HG02840 (cell line): ENCODE data around the gene FXYD5.

Source experiments
- ATAC-seq: cut with Tn5 transposase; IDR thresholded peaks from one replicate; pipeline ENCODE4 v1.9.1; 2021; ENCODE audit warnings: mild to moderate bottlenecking, moderate library complexity, moderate number of reproducible peaks; ENCODE audit not compliant: unreplicated experiment, low FRiP score

The FXYD5 gene, protein sequence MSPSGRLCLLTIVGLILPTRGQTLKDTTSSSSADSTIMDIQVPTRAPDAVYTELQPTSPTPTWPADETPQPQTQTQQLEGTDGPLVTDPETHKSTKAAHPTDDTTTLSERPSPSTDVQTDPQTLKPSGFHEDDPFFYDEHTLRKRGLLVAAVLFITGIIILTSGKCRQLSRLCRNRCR

GRCh38 chr19:35154525-35155406 is at the start of gene FXYD5:
Gene FXYD5, plus strand, starts transcription at chr19:35154735. Its CDS starts 816 bp downstream, at chr19:35155551.
- no peak for ATAC-seq

DNA sequence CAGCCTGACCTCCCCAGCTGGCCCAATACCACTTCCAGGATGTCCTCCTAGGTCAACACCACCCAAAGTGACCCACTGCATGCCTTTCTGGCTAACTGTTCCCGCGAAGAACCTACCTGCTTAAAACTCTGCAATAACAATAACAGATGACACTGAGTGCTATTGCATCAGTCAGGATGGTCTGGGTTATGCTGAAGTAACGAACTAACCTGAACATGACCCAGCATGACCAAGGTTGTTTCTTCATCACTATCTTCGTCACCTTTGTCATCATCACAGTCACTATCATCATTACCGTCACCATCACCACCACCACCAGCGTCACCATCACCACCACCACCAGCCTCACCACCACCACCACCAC is 49.5 kb upstream of the FXYD5 start:
- ATAC-seq = no peak

DNA sequence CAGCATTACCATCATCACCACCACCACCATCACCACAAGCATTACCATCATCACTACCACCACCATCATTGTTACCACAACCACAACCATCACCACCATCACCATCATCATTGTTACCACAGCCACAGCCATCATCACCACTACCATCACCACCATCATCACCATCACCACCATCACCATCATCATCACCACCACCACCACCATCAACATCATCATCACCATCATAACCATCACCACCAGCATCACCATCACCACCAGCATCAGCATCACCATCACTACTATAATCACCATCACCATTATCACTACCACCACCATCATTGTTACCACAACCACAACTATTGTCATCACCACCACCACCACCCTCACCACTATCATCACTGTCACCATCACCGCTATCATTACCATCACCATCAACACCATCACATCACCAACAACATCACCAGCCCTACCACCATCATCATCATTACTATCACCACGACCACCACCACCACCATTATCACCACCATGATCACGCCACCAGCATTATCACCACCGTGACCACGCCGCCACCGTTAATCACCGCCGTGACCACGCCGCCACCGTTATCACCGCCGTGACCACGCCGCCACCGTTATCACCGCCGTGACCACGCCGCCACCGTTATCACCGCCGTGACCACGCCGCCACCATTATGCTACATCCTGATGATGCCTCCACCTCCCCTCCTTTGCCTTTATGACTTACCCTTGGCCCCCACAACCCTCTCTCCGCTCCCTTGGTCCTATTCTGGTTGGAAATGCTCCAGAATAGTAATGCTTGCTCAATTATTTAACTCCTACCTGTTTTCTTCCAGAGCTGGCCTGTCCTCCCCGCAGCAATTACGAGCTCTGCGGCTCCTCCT is 48.9 kb upstream of the FXYD5 start:
- no peak for ATAC-seq

DNA sequence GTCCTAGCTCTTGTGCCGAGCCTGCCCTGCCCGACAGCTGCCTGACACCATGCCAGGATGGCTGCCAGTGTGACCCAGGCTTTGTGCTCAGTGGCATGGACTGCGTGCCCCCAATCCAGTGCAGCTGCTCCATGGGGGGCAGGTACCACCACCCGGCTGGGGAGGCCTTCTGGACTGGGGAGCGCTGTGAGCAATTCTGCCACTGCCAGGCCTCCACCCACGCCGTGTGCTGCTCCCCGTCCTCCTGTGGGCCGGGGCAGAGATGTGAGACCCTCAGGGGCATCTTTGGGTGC is 48.3 kb upstream of the FXYD5 start:
- ATAC-seq = no peak

- no peak for ATAC-seq
Measured at GRCh38 chr19:35106898-35107541, 47.5 kb upstream of the FXYD5 start.

- no peak for ATAC-seq
Measured at GRCh38 chr19:35107545-35107944, 47.0 kb upstream of the FXYD5 start.

DNA sequence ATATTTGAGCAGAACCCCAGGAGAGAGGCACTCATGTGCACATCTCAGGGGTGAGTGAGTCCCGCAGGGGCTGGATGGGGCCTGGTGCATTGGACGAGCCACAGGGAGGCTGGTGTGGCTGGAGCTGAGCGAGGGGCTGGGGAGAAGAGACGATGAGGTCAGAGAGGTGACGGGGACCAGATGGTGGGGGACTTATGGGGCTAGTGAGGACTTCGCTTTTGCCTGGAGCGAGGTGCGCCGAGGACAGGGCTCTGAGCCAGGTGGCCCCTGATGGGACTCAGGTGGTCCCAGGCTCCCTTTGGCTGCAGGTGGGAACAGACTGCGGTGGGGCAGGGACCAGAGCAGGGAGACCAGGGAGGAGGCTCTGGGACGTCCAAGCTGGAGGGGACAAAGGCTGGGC is 45.8 kb upstream of the FXYD5 start:
- no peak for ATAC-seq

DNA sequence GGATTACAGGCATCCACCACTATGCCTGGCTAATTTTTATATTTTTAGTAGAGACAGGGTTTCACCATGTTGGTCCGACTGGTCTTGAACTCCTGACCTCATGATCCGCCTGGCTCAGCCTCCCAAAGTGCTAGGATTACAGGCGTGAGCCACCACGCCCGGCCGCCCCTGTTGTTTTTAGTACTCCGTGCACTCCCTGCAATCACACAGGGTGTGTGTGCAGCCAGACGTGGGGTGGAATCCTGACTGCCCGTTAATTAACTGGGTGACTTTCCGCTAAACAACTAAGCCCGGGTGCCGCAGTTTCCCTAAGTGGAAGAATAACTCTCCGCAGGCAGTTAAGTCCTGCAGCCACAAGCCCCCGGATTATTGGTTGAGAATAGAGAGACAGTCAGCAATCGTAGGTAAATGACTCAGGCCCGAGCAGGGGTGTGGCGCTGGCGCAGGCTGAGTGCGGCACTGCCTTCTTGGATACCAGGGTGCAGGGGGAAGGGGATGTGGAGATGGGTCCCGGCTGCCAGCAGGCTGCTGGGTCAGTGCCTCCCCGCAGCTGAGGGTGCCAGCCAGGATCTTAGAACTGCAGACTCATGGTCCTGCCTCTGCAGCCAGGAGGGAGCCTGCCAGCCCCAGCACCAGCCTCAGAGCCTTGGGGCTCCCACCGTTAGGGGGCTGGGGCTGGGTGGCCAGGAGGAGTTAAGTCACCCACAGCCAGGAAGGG is 45.0 kb upstream of the FXYD5 start:
- no peak for ATAC-seq

- no peak for ATAC-seq
Measured at GRCh38 chr19:35110974-35111373, 43.6 kb upstream of the FXYD5 start.

- no peak for ATAC-seq
Measured at GRCh38 chr19:35112995-35113688, 41.4 kb upstream of the FXYD5 start.

DNA sequence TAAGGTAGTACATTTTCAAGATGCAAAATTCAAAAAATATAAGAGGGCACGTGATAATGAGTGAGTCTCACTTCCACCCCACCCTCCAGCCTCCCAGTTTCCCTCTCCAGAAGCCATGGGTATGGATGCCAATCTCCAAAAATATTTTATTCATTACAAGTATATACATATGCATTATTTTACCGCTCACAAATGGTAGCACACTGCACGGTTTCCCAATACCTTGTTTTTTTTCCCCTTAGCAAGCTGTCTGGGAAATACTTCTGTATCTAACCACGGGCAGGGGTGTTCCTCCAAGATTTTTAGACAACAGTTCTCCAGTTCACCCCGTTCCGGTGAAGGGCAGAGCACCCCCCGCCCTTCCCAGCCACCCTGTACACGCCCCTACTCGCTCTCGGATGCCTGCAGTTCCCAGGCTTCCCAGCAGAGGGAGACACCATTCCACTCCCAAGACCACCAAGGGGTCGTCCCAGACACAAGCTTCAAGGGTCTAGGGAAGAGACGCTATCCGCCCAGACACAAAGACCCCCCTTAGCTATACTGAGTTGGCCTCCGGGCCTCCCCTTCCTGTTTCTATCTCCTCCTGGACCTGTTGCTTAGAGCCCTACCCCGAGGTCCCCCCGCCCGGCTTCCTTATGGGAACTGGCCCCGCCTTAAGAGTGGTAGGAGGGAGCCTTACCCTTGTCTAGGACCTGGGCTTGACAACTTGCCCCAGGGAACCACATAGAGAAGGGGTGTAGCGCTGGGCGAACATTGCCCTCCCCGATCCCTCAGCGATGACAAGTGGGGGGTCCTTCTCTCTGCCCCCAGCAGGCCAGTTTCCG is 40.0 kb upstream of the FXYD5 start:
- no peak for ATAC-seq

GRCh38 chr19:35115177-35115951 is 39.2 kb upstream of the FXYD5 start, which contains the start of gene FXYD3:
Gene FXYD3, plus strand, starts transcription at chr19:35115823. Its CDS starts 3,554 bp downstream, at chr19:35119377.
- no peak for ATAC-seq

- no peak for ATAC-seq
Measured at GRCh38 chr19:35116072-35116801, 38.3 kb upstream of the FXYD5 start.

DNA sequence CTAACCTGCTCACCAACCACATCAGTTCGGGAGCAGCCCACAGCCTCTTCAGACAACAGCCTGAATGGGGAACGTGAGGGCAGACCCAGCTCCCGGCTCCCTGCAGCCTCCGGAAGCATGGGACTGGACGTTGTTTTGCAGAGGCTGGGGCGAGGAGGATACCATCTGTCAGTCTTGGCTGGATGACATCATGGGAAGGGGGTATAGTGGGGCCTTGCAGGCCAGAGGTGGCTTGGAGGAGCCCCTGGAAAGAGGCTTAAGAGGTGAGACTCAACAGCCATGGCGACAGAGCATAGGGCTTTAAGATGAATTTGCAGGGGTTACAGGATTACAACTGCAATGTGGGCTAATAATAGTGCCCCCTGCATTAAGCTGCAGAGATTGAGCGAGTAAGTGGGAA is 37.4 kb upstream of the FXYD5 start:
- ATAC-seq = no peak

- ATAC-seq = no peak
Measured at GRCh38 chr19:35117799-35118198, 36.7 kb upstream of the FXYD5 start.

GRCh38 chr19:35118268-35119020 is 36.1 kb upstream of the FXYD5 start:
- no peak for ATAC-seq

- ATAC-seq = no peak
Measured at GRCh38 chr19:35119091-35119490, 35.4 kb upstream of the FXYD5 start.
